GM12878 (cell line): ENCODE results near the gene DNAJC9. TPM values are rescaled to one million over a fixed set of nuclear protein-coding genes. Genes with fewer than 3 reads are reported as not detected.

Source experiments
- BCL11A ChIP-seq: IDR thresholded peaks from 2 replicates; pipeline ENCODE4 v1.6.1; 2011; ENCODE audit warnings: low read depth, low read length
- BCL3 ChIP-seq: IDR thresholded peaks from 2 replicates; pipeline ENCODE4 v1.6.1; 2011; ENCODE audit warnings: borderline replicate concordance, low read depth, mild to moderate bottlenecking, moderate library complexity, low read length; ENCODE audit not compliant: insufficient read depth, poor library complexity, severe bottlenecking
- CHD1 ChIP-seq: IDR thresholded peaks from 2 replicates; pipeline ENCODE4 v1.6.1; 2012; ENCODE audit warnings: low read depth, low read length, improper control_type of control experiment
- CHD2 ChIP-seq: IDR thresholded peaks from 2 replicates; pipeline ENCODE4 v1.6.1; 2011; ENCODE audit warnings: low read depth, low read length, improper control_type of control experiment, borderline replicate concordance
- CTCF ChIP-seq, 3 experiments: IDR thresholded peaks in 2 of 3; conservative IDR thresholded peaks in 1 of 3; 2 replicates each; pipeline ENCODE4 v1.5.1; 2011; ENCODE audit warnings: low read depth in 3 of 3, low read length in 3 of 3, mild to moderate bottlenecking in 3 of 3, control low read depth in 2 of 3, moderate library complexity in 2 of 3, inconsistent platforms in 1 of 3, mixed read lengths in 1 of 3; ENCODE audit not compliant: control insufficient read depth in 2 of 3, insufficient read depth in 1 of 3; ENCODE audit errors: extremely low read depth in 1 of 3
- EED ChIP-seq: sonication (generic); IDR thresholded peaks from 2 replicates; pipeline ENCODE4 v1.6.1; 2016; ENCODE audit warnings: antibody characterized with exemption, low read depth
- HDGF ChIP-seq: fragments of 450-650 bp; IDR thresholded peaks from 2 replicates; pipeline ENCODE4 v1.6.1; 2016; ENCODE audit warnings: antibody characterized with exemption
- NRF1 ChIP-seq: conservative IDR thresholded peaks from 2 replicates; pipeline ENCODE4 v1.6.1; 2011; ENCODE audit warnings: mild to moderate bottlenecking, low read depth, low read length, improper control_type of control experiment
- PKNOX1 ChIP-seq: fragments of 450-650 bp; IDR thresholded peaks from 2 replicates; pipeline ENCODE4 v1.6.1; 2016; ENCODE audit warnings: mild to moderate bottlenecking
- RAD51 ChIP-seq: fragments of 450-650 bp; IDR thresholded peaks from 2 replicates; pipeline ENCODE4 v1.6.1; 2016; ENCODE audit warnings: moderate library complexity, mild to moderate bottlenecking, inconsistent platforms
- RB1 ChIP-seq: fragments of 450-650 bp; formaldehyde crosslinking; IDR thresholded peaks from 2 replicates; pipeline ENCODE4 v1.6.1; 2017; ENCODE audit warnings: mild to moderate bottlenecking, borderline replicate concordance
- RCOR1 ChIP-seq: conservative IDR thresholded peaks from 2 replicates; pipeline ENCODE4 v1.6.1; 2012; ENCODE audit warnings: low read depth, low read length, improper control_type of control experiment
- REST ChIP-seq: IDR thresholded peaks from 2 replicates; pipeline ENCODE4 v1.6.1; 2012; ENCODE audit warnings: mild to moderate bottlenecking, low read depth, low read length
- SKIL ChIP-seq: fragments of 450-650 bp; IDR thresholded peaks from 2 replicates; pipeline ENCODE4 v1.6.1; 2017; ENCODE audit warnings: mild to moderate bottlenecking, low read depth, inconsistent platforms; ENCODE audit not compliant: poor library complexity, severe bottlenecking
- SMAD1 ChIP-seq: fragments of 450-650 bp; IDR thresholded peaks from 2 replicates; pipeline ENCODE4 v1.6.1; 2018; ENCODE audit warnings: mild to moderate bottlenecking, low read depth; ENCODE audit not compliant: partially characterized antibody
- SMAD5 ChIP-seq: IDR thresholded peaks from 2 replicates; pipeline ENCODE4 v1.6.1; 2016; ENCODE audit warnings: antibody characterized with exemption, low read depth
- SREBF1 ChIP-seq: IDR thresholded peaks from 2 replicates; pipeline ENCODE4 v1.6.1; 2012; ENCODE audit warnings: mild to moderate bottlenecking, low read length
- polyA plus RNA-seq, 11 experiments: library from polyadenylated mRNA; depleted of rRNA in 4 of 11; unstranded in 6 of 11; stranded (reverse) in 5 of 11; fragments of >200 nt; fragmentation: Nextera tagmentation in 4 of 11; fragmentation: Illumina TruSeq in 1 of 11; extraction: Ambion mirVana in 4 of 11; extraction: Trizol in 1 of 11; gene quantifications; 1 replicate in 1 of 11; 2 replicates in 10 of 11; pipeline versions ENCODE4 v1.2.1 to v1.2.3, GENCODE V29; 2011 to 2016; ENCODE audit warnings: inconsistent platforms in 2 of 11, missing spikeins in 2 of 11, low read depth in 1 of 11
- total RNA-seq, 4 experiments: library from RNA; depleted of rRNA in 3 of 4; stranded (reverse); fragments of >200 nt in 3 of 4; fragmentation: Illumina TruSeq in 1 of 4; extraction: Trizol in 1 of 4; gene quantifications; 2 replicates each; pipeline versions ENCODE4 v1.2.1 to v1.2.3, GENCODE V29; 2013 to 2021

The DNAJC9 gene
- total and polyA plus RNA-seq, 10 of the 15 experiments (the other 5 are each of a cell fraction or from before 2014, with no cell fraction given): 15.0 to 72.9 (median 41.8) TPM

- TF ChIP-seq BCL11A (no peak), RB1 (peak; percentile 99), SMAD1 (no peak), NRF1 (peak; percentile 59), SREBF1 (no peak), EED (0 out of 2 replicates have a peak, but pooled peaks have one; percentile 11), REST (no peak), RAD51 (no peak), HDGF (peak; percentile 52; the same call in 1 of the 2 replicates), CTCF (IDR thresholded peaks at IDR 0.05 in 2 of 3, conservative IDR thresholded peaks at IDR 0.05 in 1 of 3; ENCODE audit: control insufficient read depth in 2 of 3, extremely low read depth in 1 of 3, insufficient read depth in 1 of 3, low read depth in 3 of 3, low read length in 3 of 3) (peak in 1 of 3 experiments; percentile 5; a peak in 1 of 6 replicates), CHD2 (peak; percentile 61), SKIL (no peak), PKNOX1 (no peak; the same call in 1 of the 2 replicates), CHD1 (no peak), SMAD5 (peak; percentile 93; the same call in 1 of the 2 replicates), BCL3 (peak; percentile 78), RCOR1 (no peak)
These were observed at the start of gene DNAJC9 (continued) for GRCh38 chr10:73246646-73247508.
